AG04449 (cell line): ENCODE results near the gene NGEF.

Source experiments
- CTCF ChIA-PET: fragments of 350-600 bp; formaldehyde crosslinking; extraction: SDS; loops from one replicate; lab custom pipeline; 2021; ENCODE audit warnings: antibody characterized with exemption; lab: Yijun Ruan, JAX
- POLR2A ChIA-PET: fragments of 400-600, 350-600 bp; formaldehyde crosslinking; extraction: SDS; loops from one replicate; lab custom pipeline; 2020; ENCODE audit warnings: antibody characterized with exemption, inconsistent platforms; lab: Yijun Ruan, JAX
- DNase-seq: peaks from one replicate; pipeline ENCODE4 v3.0.0-alpha.2; 2010; ENCODE audit warnings: low read depth, low spot score
- H3K4me3 ChIP-seq: 2 replicates; pipeline ENCODE4 v1.5.1; 2011; ENCODE audit warnings: low read depth, mild to moderate bottlenecking, control low read depth, low read length
- CTCF ChIP-seq: IDR thresholded peaks from one replicate; pipeline ENCODE4 v1.5.1; 2011; ENCODE audit warnings: mild to moderate bottlenecking, moderate library complexity, low read length, control low read depth, inconsistent platforms; ENCODE audit not compliant: insufficient read depth; ENCODE audit errors: missing control alignments

The NGEF gene

DNA sequence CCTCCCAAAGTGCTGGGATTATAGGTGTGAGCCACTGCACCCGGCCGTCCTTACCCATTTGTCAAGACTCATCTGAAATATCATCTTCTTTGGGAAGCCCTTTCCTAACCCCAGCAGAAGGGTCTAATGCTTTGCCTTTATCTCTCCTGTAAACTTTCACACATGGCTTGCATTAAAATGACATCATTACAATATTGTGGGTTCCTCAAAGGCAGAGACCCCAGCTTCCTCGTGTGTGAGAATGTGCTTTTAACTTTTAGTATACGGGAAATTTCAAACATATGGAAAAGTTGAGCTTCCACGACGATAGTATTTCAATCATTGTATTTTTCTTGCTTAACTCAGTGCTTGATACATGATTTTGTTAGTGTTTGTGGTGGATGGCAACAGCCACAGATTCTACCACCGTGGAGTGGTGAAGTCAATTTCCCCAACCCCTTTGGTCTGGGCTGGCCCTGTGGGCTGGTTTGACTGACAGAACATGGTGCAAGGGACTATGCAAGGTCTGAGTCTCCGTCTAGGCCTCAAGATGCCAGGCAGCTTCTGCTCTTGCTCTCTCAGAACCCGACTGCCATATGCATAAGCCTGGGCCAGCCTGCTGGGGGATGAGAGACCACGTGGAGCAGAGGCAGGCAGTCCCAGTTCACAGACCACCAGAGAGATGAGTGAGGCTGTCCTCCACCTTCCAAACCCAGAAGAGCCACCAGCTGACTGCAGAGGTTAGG is 39.9 kb downstream of the NGEF start:
- no peak for DNase-seq
- CTCF ChIA-PET: interaction anchor here (1.5 kb wide), 1 partner anchor 11 kb away, joined by 3 read pairs; no protein-coding TSS in a partner anchor
- no peak for TF ChIP-seq CTCF
- H3K4me3 ChIP-seq: no peak overlapping the region
- POLR2A ChIA-PET: no interaction called here

DNA sequence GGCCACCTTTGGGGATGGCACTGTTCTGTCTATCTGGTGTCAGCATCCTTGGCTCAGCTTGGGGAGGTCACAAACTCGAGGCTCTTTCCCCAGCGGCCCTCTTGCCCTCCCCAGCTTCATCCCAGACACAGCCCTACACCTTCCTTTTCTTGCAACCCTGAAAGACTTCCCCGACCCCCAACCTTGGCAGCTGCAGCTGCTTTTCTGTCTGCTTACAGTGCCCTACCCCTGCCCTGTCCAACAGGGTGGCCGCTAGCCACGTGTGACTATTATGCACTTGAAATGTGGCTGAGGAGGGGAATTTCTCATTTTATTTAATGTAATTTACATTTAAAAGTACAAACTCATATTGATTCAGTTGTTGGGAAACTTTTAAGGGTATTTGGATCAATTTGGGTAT is 41.3 kb downstream of the NGEF start:
- no peak overlapping the region for H3K4me3 ChIP-seq
- no peak for DNase-seq
- no peak for TF ChIP-seq CTCF
- ChIA-PET POLR2A (no interaction called here), CTCF (interaction anchor here (1.5 kb wide), 1 partner anchor 12 kb away, joined by 3 read pairs; no protein-coding TSS in a partner anchor)

DNA sequence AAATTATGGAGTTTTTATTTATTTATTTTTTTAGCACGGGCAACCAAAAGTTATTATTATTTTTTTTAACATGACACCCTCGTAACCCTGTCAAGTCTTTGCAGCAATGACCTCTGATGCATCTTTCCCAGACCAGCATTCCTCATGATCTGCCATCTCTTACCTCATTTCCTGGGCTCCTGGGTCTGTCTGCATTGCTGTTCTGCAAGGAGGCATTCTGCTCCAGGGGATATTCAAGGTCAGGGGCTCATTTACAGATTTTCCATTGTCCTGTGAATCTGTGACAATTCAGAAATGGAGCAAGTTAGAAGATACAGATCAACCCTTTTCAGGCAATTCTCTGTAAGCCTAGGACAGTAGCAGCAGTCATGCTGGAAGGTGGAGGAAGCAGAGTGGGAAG is 43.0 kb downstream of the NGEF start:
- ChIA-PET POLR2A (no interaction called here), CTCF (interaction anchor here (0.6 kb wide), 1 partner anchor 85 kb away, joined by 3 read pairs; no protein-coding TSS in a partner anchor)
- TF ChIP-seq CTCF: no peak
- no peak overlapping the region for H3K4me3 ChIP-seq
- DNase-seq: no peak

DNA sequence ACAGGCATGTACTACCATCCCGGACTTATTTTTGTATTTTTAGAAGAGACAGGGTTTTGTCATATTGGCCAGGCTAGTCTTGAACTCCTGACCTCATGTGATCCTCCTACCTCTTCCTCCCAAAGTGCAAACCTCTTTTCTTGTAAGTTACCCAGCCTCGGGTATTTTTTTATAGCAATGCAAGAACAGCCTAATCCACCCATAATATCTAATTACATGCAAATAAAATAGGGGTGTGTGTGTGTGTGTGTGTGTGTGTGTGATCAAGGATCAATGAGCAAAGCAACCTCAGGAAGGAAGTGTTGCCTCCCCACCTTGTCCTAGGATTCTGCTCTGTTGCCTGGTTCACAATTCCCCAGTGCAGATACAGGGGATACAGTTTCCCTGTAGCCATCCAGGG is 45.6 kb downstream of the NGEF start:
- ChIA-PET POLR2A (no interaction called here), CTCF (no interaction called here)
- TF ChIP-seq CTCF: no peak
- H3K4me3 ChIP-seq: no peak overlapping the region
- no peak for DNase-seq

DNA sequence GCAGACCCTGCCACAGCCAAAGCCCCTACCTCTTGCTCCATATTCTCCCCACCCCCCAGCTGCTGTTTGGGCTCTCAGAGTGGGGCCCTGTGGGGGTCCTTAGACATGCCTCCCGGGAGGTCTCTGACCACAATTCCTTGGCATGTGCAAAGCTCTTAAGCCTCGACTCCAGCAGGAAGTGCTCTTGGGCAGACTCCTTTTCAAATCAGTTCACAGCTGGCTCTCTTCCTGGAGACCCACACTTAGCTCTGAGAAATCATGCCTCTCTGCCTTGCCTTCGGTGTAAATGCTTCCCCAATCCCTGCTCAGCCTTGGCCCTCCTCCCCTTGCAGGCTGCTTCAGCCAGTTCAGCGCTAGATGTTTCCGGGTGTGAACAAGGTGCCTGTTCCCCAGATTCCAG is 46.9 kb downstream of the NGEF start:
- DNase-seq: no peak
- H3K4me3 ChIP-seq: no peak overlapping the region
- CTCF ChIA-PET: no interaction called here
- TF ChIP-seq CTCF: no peak
- POLR2A ChIA-PET: no interaction called here

DNA sequence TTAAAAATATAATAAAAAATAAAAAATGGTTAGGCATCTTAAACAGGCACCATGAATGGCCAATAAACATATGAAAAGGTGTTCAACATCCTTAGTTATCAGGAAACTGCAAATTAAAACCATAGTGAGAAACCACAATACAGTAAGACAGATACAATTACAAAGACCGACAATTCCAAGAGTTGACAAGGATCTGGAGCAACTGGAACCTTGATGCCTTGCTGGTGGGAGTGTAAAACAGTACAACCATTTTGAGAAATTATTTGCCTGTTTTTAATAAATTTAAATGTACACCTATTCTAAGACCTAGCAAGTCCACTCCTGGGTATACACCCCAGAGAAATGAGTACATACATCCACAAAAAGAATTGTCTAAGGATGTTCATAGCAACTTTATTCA is 49.1 kb downstream of the NGEF start:
- TF ChIP-seq CTCF: no peak
- no peak overlapping the region for H3K4me3 ChIP-seq
- POLR2A ChIA-PET: no interaction called here
- CTCF ChIA-PET: no interaction called here
- no peak for DNase-seq
